GM12873 (cell line): ENCODE data around the gene B2M.

Experiments used
- CTCF ChIP-seq: IDR thresholded peaks from 2 replicates; pipeline ENCODE4 v1.5.1; 2012; ENCODE audit warnings: low read depth, mild to moderate bottlenecking, moderate library complexity, low read length, control low read depth; ENCODE audit not compliant: insufficient read depth; ENCODE audit errors: missing control alignments

B2M gene

DNA sequence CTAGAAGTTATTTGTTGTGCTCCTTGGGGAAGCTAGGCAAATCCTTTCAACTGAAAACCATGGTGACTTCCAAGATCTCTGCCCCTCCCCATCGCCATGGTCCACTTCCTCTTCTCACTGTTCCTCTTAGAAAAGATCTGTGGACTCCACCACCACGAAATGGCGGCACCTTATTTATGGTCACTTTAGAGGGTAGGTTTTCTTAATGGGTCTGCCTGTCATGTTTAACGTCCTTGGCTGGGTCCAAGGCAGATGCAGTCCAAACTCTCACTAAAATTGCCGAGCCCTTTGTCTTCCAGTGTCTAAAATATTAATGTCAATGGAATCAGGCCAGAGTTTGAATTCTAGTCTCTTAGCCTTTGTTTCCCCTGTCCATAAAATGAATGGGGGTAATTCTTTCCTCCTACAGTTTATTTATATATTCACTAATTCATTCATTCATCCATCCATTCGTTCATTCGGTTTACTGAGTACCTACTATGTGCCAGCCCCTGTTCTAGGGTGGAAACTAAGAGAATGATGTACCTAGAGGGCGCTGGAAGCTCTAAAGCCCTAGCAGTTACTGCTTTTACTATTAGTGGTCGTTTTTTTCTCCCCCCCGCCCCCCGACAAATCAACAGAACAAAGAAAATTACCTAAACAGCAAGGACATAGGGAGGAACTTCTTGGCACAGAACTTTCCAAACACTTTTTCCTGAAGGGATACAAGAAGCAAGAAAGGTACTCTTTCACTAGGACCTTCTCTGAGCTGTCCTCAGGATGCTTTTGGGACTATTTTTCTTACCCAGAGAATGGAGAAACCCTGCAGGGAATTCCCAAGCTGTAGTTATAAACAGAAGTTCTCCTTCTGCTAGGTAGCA is 851 bp upstream of the B2M start:
- peak; percentile 51 for TF ChIP-seq CTCF

- no peak for TF ChIP-seq CTCF
These were observed 527 bp downstream of the B2M start for GRCh38 chr15:44711743-44712345.

DNA sequence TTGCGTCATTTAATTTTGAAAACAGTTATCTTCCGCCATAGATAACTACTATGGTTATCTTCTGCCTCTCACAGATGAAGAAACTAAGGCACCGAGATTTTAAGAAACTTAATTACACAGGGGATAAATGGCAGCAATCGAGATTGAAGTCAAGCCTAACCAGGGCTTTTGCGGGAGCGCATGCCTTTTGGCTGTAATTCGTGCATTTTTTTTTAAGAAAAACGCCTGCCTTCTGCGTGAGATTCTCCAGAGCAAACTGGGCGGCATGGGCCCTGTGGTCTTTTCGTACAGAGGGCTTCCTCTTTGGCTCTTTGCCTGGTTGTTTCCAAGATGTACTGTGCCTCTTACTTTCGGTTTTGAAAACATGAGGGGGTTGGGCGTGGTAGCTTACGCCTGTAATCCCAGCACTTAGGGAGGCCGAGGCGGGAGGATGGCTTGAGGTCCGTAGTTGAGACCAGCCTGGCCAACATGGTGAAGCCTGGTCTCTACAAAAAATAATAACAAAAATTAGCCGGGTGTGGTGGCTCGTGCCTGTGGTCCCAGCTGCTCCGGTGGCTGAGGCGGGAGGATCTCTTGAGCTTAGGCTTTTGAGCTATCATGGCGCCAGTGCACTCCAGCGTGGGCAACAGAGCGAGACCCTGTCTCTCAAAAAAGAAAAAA is 1.2 kb downstream of the B2M start:
- no peak for TF ChIP-seq CTCF

GRCh38 chr15:44713006-44713966 is 2.0 kb downstream of the B2M start:
- peak; percentile 34 for TF ChIP-seq CTCF

DNA sequence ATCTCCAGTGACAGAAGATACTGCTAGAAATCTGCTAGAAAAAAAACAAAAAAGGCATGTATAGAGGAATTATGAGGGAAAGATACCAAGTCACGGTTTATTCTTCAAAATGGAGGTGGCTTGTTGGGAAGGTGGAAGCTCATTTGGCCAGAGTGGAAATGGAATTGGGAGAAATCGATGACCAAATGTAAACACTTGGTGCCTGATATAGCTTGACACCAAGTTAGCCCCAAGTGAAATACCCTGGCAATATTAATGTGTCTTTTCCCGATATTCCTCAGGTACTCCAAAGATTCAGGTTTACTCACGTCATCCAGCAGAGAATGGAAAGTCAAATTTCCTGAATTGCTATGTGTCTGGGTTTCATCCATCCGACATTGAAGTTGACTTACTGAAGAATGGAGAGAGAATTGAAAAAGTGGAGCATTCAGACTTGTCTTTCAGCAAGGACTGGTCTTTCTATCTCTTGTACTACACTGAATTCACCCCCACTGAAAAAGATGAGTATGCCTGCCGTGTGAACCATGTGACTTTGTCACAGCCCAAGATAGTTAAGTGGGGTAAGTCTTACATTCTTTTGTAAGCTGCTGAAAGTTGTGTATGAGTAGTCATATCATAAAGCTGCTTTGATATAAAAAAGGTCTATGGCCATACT is 4.0 kb downstream of the B2M start:
- TF ChIP-seq CTCF, result no peak

- no peak for TF ChIP-seq CTCF
These were observed 4.5 kb downstream of the B2M start for GRCh38 chr15:44715797-44716334.
